OCI-LY1 (cell line): Measurements from ENCODE around the gene CHRM2.

ENCODE experiments used
- H2AFZ ChIP-seq: fragments of 200-600 bp; sonication (generic), shearing (Covaris generic); 2 replicates; pipeline ENCODE4 v1.6.0; 2014; ENCODE audit warnings: antibody characterized with exemption, mild to moderate bottlenecking, low read length
- H3F3A ChIP-seq: fragments of 200-600 bp; sonication (generic), shearing (Covaris generic); 2 replicates; pipeline ENCODE4 v1.6.0; 2014; ENCODE audit warnings: mild to moderate bottlenecking, antibody characterized with exemption, low read length, moderate library complexity; ENCODE audit not compliant: insufficient read depth
- H3K27ac ChIP-seq: fragments of 200-600 bp; sonication (generic); 2 replicates; pipeline ENCODE4 v1.5.1; 2014; ENCODE audit warnings: low read length, mixed run types, mild to moderate bottlenecking, low read depth; ENCODE audit not compliant: poor library complexity, severe bottlenecking
- H3K27me3 ChIP-seq: fragments of 200-600 bp; sonication (generic); 2 replicates; pipeline ENCODE4 v1.6.0; 2014; ENCODE audit warnings: antibody characterized with exemption, mild to moderate bottlenecking, low read length, moderate library complexity; ENCODE audit not compliant: insufficient read depth
- H3K36me3 ChIP-seq: fragments of 200-600 bp; sonication (generic); 2 replicates; pipeline ENCODE4 v1.6.1; 2014; ENCODE audit warnings: mild to moderate bottlenecking, antibody characterized with exemption, low read length, moderate library complexity, mixed read lengths; ENCODE audit not compliant: insufficient read depth
- H3K4me1 ChIP-seq: fragments of 200-600 bp; sonication (generic); 2 replicates; pipeline ENCODE4 v1.5.1; 2014; ENCODE audit warnings: mild to moderate bottlenecking, low read length, moderate library complexity; ENCODE audit not compliant: insufficient read depth, severe bottlenecking
- H3K4me2 ChIP-seq: fragments of 200-600 bp; sonication (generic), shearing (Covaris generic); 2 replicates; pipeline ENCODE4 v1.6.1; 2014; ENCODE audit warnings: low read length
- H3K4me3 ChIP-seq: fragments of 200-600 bp; sonication (generic); 2 replicates; pipeline ENCODE4 v1.5.1; 2014; ENCODE audit warnings: low read length, low read depth, mild to moderate bottlenecking, mixed read lengths; ENCODE audit not compliant: poor library complexity, severe bottlenecking
- H3K79me2 ChIP-seq: fragments of 200-600 bp; shearing (Covaris generic); 2 replicates; pipeline ENCODE4 v1.6.1; 2016; ENCODE audit warnings: mixed run types, low read length, mixed read lengths; ENCODE audit not compliant: insufficient read depth
- H3K9ac ChIP-seq: fragments of 200-600 bp; sonication (generic), shearing (Covaris generic); 2 replicates; pipeline ENCODE4 v1.6.1; 2014; ENCODE audit warnings: mild to moderate bottlenecking, low read length, mixed read lengths
- H3K9me2 ChIP-seq: fragments of 200-600 bp; sonication (generic), shearing (Covaris generic); 2 replicates; pipeline ENCODE4 v1.6.1; 2014; ENCODE audit warnings: low read depth, mild to moderate bottlenecking, low read length, mixed read lengths
- H3K9me3 ChIP-seq: fragments of 200-600 bp; shearing (Covaris generic); 2 replicates; pipeline ENCODE4 v1.6.1; 2014; ENCODE audit warnings: low read length, mixed read lengths
- H4K20me1 ChIP-seq: fragments of 200-600 bp; sonication (generic), shearing (Covaris generic); 2 replicates; pipeline ENCODE4 v1.6.0; 2016; ENCODE audit warnings: mild to moderate bottlenecking, low read length; ENCODE audit not compliant: insufficient read depth
- EZH2 ChIP-seq: fragments of 200-600 bp; sonication (generic), shearing (Covaris generic); IDR thresholded peaks from 2 replicates; pipeline ENCODE4 v1.8.0; 2017; ENCODE audit warnings: borderline replicate concordance, mixed run types, mild to moderate bottlenecking, antibody characterized with exemption, low read length, moderate library complexity, mixed read lengths
- TF ChIP-seq, protein P1 (sequence below): fragments of 200-600 bp; sonication (generic), shearing (Covaris generic); IDR thresholded peaks from 2 replicates; pipeline ENCODE4 v1.5.1; 2017; ENCODE audit warnings: mild to moderate bottlenecking, antibody characterized with exemption, low read length, moderate library complexity, mixed read lengths

Gene CHRM2

DNA sequence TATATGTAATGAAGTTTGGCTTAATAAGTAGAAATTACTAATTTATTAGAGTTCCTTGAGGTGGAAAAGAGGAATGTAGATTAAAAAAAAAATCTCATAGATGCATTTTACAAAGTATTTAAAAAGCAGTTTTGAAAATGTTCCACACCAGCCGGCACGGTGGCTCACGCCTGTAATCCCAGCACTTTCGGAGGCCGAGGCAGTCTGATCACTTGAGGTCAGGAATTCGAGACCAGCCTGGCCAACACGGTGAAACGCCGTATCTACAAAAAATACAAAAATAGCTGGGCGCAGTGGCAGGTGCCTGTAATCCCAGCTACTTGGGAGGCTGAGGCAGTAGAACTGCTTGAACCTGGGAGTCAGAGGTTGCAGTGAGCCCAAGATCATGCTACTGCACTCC, 3.2 kb upstream of the CHRM2 start:
- Histone ChIP-seq H4K20me1 (no peaks in the 10 kb centered on the region; the same call in 1 of the 2 replicates), H3K27ac (no peak overlapping the region), H3F3A (no peaks in the 10 kb centered on the region), H3K4me1 (no peaks in the 10 kb centered on the region), H3K9me2 (no peaks in the 10 kb centered on the region), H3K36me3 (no peaks in the 10 kb centered on the region), H2AFZ (no peak overlapping the region), H3K4me2 (no peak overlapping the region), H3K9ac (no peak overlapping the region), H3K27me3 (no peaks in the 10 kb centered on the region), H3K9me3 (no peaks in the 10 kb centered on the region), H3K4me3 (no peak overlapping the region), H3K79me2 (no peaks in the 10 kb centered on the region)
- TF ChIP-seq EZH2 = no peak
- TF ChIP-seq, protein P1, sequence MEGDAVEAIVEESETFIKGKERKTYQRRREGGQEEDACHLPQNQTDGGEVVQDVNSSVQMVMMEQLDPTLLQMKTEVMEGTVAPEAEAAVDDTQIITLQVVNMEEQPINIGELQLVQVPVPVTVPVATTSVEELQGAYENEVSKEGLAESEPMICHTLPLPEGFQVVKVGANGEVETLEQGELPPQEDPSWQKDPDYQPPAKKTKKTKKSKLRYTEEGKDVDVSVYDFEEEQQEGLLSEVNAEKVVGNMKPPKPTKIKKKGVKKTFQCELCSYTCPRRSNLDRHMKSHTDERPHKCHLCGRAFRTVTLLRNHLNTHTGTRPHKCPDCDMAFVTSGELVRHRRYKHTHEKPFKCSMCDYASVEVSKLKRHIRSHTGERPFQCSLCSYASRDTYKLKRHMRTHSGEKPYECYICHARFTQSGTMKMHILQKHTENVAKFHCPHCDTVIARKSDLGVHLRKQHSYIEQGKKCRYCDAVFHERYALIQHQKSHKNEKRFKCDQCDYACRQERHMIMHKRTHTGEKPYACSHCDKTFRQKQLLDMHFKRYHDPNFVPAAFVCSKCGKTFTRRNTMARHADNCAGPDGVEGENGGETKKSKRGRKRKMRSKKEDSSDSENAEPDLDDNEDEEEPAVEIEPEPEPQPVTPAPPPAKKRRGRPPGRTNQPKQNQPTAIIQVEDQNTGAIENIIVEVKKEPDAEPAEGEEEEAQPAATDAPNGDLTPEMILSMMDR = no peak

DNA sequence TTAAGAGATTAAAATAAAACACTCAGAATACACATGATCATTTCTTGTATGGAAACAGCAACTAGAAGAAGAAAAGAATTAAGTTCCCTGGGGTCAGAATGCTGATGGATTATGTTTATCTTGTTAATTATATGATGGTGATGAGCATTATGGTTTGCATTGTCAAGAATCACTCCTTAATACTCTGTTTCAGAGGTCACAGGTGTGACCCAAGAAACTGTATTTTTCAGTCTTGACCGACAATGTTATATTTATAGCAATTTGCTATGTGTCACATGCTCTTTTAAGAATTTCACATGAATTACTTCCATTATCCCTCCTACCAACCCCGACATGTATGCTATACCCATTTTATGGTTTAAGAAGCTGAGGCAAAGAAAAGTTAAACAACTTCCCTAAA, 2.7 kb upstream of the CHRM2 start:
- Histone ChIP-seq H3K36me3 (no peaks in the 10 kb centered on the region), H3K79me2 (no peaks in the 10 kb centered on the region), H3K9me3 (no peaks in the 10 kb centered on the region), H2AFZ (no peak overlapping the region), H3K9ac (no peak overlapping the region), H3K4me3 (no peak overlapping the region), H4K20me1 (no peaks in the 10 kb centered on the region; the same call in 1 of the 2 replicates), H3K27me3 (no peaks in the 10 kb centered on the region), H3K4me1 (no peaks in the 10 kb centered on the region), H3F3A (no peaks in the 10 kb centered on the region), H3K27ac (no peak overlapping the region), H3K9me2 (no peaks in the 10 kb centered on the region), H3K4me2 (no peak overlapping the region)
- no peak for TF ChIP-seq EZH2
- TF ChIP-seq, protein P1 = no peak

DNA sequence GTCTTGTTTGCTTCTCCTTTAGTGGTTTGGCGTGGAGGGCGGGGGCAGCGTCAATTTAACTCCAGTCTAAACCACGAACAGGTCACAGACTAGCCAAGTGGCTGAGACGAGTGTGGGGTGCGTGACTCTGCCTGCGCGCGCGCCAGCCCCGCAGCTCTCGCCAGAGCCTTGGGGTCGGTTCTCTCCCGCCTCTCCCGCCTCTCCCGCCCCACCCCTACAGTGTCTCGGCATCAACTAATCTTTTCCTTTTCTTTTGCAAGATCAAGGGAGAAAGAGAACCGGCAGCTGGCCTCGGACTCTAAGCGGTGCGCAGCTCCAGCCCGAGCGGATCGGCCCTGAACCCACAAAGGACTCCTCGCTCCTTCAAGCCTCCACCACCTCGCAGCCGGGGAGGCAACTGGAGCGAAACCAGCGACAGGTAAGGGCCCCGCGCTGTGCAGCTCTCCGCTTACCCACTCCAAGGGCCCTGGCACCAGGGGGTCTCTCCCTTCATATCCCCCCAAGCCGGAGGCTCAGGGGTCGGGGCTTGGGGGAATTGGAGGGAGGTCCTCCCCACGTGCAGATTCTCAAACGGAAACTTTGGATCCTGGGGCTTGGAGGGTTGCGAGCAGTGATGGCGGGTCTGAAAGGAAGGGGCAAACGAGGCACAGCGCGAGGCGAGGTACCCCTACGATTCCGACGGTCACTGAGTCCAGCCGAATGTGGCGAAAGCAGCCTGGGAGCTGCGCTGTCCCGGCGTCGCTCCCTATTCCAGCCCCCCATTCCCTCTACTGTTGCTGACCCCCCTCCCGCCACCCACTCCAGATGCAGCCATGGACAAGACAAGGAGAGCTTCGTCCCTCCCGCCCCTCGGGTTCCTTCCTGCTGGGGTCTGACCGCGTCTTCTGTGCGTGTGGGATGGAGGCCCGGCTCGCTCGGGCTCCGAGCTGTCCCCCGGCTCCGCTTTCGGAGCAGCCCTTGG, 829 bp downstream of the CHRM2 start:
- Histone ChIP-seq H3K27me3 (no peaks in the 10 kb centered on the region), H3K4me3 (no peak overlapping the region), H3K27ac (no peak overlapping the region), H3K4me1 (no peaks in the 10 kb centered on the region), H3K9ac (no peak overlapping the region), H3K79me2 (no peaks in the 10 kb centered on the region), H3K4me2 (no peak overlapping the region), H3K9me3 (no peaks in the 10 kb centered on the region), H2AFZ (no peak overlapping the region), H3K36me3 (no peaks in the 10 kb centered on the region), H4K20me1 (no peaks in the 10 kb centered on the region), H3K9me2 (no peaks in the 10 kb centered on the region), H3F3A (no peaks in the 10 kb centered on the region)
- TF ChIP-seq EZH2 = no peak
- TF ChIP-seq, protein P1 = no peak
